AG04449 (cell line): Measurements from ENCODE around the gene NUMB.

Source experiments
- CTCF ChIA-PET: fragments of 350-600 bp; formaldehyde crosslinking; extraction: SDS; loops from one replicate; lab custom pipeline; 2021; ENCODE audit warnings: antibody characterized with exemption; lab: Yijun Ruan, JAX
- POLR2A ChIA-PET: fragments of 400-600, 350-600 bp; formaldehyde crosslinking; extraction: SDS; loops from one replicate; lab custom pipeline; 2020; ENCODE audit warnings: antibody characterized with exemption, inconsistent platforms; lab: Yijun Ruan, JAX
- DNase-seq: peaks from one replicate; pipeline ENCODE4 v3.0.0-alpha.2; 2010; ENCODE audit warnings: low read depth, low spot score
- H3K4me3 ChIP-seq: 2 replicates; pipeline ENCODE4 v1.5.1; 2011; ENCODE audit warnings: low read depth, mild to moderate bottlenecking, control low read depth, low read length
- TF ChIP-seq, protein P1 (sequence below): IDR thresholded peaks from one replicate; pipeline ENCODE4 v1.5.1; 2011; ENCODE audit warnings: mild to moderate bottlenecking, moderate library complexity, low read length, control low read depth, inconsistent platforms; ENCODE audit not compliant: insufficient read depth; ENCODE audit errors: missing control alignments

Gene NUMB

GRCh38 chr14:73289729-73290128 lies 168.6 kb downstream of the NUMB start:
- CTCF ChIA-PET = interaction anchor here (0.8 to 2.8 kb wide), 6 partner anchors 14 to 183 kb away, joined by 3 to 17 read pairs (median 4); no protein-coding TSS in a partner anchor
- no peak for DNase-seq
- no peak overlapping the region for H3K4me3 ChIP-seq
- POLR2A ChIA-PET = no interaction called here
- TF ChIP-seq, protein P1, sequence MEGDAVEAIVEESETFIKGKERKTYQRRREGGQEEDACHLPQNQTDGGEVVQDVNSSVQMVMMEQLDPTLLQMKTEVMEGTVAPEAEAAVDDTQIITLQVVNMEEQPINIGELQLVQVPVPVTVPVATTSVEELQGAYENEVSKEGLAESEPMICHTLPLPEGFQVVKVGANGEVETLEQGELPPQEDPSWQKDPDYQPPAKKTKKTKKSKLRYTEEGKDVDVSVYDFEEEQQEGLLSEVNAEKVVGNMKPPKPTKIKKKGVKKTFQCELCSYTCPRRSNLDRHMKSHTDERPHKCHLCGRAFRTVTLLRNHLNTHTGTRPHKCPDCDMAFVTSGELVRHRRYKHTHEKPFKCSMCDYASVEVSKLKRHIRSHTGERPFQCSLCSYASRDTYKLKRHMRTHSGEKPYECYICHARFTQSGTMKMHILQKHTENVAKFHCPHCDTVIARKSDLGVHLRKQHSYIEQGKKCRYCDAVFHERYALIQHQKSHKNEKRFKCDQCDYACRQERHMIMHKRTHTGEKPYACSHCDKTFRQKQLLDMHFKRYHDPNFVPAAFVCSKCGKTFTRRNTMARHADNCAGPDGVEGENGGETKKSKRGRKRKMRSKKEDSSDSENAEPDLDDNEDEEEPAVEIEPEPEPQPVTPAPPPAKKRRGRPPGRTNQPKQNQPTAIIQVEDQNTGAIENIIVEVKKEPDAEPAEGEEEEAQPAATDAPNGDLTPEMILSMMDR = no peak

- ChIA-PET POLR2A (no interaction called here), CTCF (interaction anchor here (0.8 to 2.8 kb wide), 5 partner anchors 14 to 183 kb away, joined by 3 to 17 read pairs (median 4); no protein-coding TSS in a partner anchor)
- H3K4me3 ChIP-seq = no peak overlapping the region
- TF ChIP-seq, protein P1 = no peak
- DNase-seq = no peak
Observed at GRCh38 chr14:73289308-73289707, 169.0 kb downstream of the NUMB start.

DNA sequence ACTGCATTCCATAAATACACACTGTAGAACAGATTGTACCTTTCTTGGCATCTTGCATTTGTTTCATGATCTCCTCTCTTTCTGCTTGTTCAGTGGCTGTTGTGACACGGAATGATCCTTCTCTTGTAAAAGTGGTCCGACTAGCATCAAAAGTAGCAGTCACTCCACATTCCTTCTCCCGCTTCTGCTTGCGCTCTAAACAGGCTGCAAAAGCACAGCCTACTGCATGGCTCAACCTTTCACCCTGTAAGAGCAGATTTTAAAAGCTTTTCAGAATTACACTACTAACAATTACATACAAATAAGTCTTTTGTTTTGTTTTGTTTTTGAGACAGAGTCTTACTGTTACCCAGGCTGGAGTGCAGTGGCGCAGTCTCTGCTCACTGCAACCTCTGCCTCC lies 171.3 kb downstream of the NUMB start:
- POLR2A ChIA-PET = no interaction called here
- TF ChIP-seq, protein P1 = no peak
- CTCF ChIA-PET = interaction anchor here (1.2 to 7.7 kb wide), 4 partner anchors 8 to 185 kb away, joined by 3 to 46 read pairs (median 8); no protein-coding TSS in a partner anchor
- no peak overlapping the region for H3K4me3 ChIP-seq
- no peak for DNase-seq

DNA sequence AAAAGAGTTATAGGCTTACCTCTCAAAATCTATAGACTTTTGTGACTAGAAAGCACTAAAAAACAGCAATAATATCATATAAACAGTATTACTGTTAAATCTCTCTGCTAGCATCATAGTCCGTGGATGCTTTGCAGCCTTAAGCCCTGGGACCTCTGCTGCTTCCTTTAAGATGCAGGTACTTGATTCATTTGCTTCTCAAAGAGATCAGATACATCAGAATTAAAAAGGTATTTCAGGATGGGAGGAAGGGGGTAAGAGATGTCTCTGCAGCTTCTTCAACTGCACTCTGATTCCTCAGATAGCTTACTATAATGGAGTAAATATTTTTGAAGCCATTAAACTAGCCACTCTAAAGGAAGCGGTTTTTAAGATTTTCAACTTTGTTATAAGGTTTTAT lies 171.7 kb downstream of the NUMB start:
- no peak overlapping the region for H3K4me3 ChIP-seq
- no peak for DNase-seq
- TF ChIP-seq, protein P1 = no peak
- ChIA-PET POLR2A (no interaction called here), CTCF (interaction anchor here (1.2 to 7.7 kb wide), 4 partner anchors 9 to 186 kb away, joined by 3 to 46 read pairs (median 8); no protein-coding TSS in a partner anchor)

- H3K4me3 ChIP-seq = no peak overlapping the region
- no peak for DNase-seq
- POLR2A ChIA-PET = no interaction called here
- CTCF ChIA-PET = interaction anchor here (2.9 to 7.7 kb wide), 3 partner anchors 9 to 186 kb away, joined by 9 to 46 read pairs (median 42); no protein-coding TSS in a partner anchor
- TF ChIP-seq, protein P1 = no peak
Observed at GRCh38 chr14:73285979-73286378, 172.4 kb downstream of the NUMB start.

GRCh38 chr14:73283608-73284379 lies 174.6 kb downstream of the NUMB start:
- H3K4me3 ChIP-seq = no peak overlapping the region
- no peak for DNase-seq
- POLR2A ChIA-PET = no interaction called here
- TF ChIP-seq, protein P1 = peak; percentile 42
- CTCF ChIA-PET = interaction anchor here (1.0 to 7.7 kb wide), 6 partner anchors 11 to 193 kb away, joined by 3 to 46 read pairs (median 8); no protein-coding TSS in a partner anchor
